AG20443 (cell line): ENCODE measurements around the gene SLC34A3.
A peak's percentile ranks its signal among the peaks of the same experiment; 100 is the strongest.
"Not testable (repeated sequence)": the region's sequence is repeated elsewhere in the genome, so short reads cannot be mapped to it uniquely, and the experiment has no call there.

ENCODE experiments used
- DNase-seq: peaks from one replicate; pipeline ENCODE4 v3.0.0; 2012; ENCODE audit warnings: low spot score, mixed read lengths

SLC34A3 gene

GRCh38 chr9:137241490-137242268, 11.0 kb downstream of the SLC34A3 start:
- DNase-seq, result peak; percentile 88

- no peak for DNase-seq
These were observed 11.8 kb downstream of the SLC34A3 start for GRCh38 chr9:137242269-137243203.

- not testable (repeated sequence) for DNase-seq
These were observed 12.5 kb downstream of the SLC34A3 start for GRCh38 chr9:137243266-137243625.

- no peak for DNase-seq
These were observed 13.2 kb downstream of the SLC34A3 start for GRCh38 chr9:137243626-137244485.

DNA sequence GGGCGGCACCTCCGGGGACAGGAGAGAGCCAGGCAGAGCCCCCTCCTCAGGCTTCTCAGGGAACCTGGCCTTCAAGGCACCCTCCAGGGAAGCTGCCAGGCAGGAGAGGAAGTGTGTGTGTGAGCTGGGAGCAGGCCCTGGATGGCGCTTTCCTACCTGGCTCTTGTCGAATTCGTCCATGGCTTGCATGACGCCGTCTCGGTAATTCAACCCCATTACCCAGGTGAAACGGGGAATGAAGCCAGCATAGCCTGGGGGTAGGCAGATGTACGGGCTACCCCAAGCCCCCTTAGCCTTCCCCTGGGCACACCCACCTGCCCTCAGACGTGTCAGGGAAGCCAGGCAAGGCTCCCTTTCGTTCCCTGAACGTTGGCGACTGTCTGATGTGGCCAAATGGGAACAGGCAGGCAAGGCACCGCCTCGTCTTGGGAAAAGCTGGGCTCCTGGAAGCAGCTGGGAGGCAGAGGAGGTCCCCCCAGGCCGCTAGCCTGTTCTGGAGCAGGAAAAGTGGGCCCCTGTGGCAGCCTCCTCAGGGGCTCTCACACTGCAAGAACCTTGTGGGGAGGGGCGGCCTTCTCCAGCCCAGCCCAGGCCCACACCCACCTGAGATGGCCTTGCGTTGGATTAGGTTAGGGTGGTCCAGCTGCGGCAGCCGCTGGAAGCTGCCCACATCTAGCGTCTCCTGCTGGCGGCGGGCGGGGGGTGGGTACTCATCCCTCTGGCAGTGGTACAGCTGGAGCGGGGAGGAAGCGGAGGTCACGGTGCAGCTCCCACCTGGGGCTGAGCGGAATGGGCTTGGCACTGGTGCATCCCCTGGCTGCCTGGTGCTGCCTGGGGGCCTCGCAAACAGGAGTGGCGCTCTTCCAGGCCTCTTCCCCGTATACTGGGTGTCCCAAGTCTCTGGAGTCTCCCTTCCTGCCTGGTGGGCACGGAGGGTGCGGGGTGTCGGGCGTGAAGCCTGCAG, 14.1 kb downstream of the SLC34A3 start:
- DNase-seq, result no peak

DNA sequence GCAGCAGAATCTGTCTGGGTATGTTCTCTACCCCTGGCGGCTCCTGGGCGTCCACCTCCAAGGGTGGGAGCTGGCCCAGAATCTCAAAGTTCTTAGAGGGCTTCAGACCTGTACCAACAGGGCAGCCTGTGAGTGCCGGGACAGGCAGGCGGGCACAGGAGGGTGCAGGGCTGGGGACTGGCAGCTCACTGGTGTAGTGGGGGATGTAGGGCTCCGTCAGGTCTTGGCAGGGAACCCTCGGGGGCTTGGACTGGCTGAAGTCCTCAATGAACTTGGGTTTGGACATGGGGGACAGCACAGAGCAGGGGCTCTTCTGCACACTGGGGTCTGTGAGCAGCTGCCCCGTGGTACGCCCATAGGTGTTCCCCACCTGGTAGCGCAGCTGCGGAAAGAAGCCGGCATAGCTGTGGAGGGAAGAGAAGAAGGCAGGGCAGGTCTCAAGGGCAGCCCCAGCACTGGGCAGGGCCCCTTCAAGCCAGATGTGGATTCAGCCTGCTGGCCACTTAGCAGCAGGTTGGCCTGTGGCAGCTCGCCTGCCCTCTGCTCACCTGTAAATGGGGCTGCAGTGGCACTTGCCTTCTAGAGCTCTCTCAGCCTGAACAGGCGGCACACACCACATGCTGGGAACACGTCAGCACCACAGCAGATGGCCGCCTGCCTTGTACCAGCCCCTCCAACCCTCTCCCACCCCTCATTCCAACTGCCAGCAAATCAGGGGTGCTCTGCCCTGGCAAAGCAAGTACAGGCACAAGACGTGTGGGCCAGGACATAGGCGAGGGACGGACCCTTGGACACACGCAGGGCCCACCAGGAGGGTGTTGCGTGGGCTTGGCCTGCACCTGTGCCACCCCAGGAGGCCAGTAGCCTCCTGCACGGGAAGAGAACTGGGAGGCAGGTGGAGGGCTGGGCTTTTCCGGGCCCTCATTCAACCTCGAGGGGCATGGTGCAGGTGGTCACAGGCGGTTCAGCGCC, 15.0 kb downstream of the SLC34A3 start:
- no peak for DNase-seq

DNA sequence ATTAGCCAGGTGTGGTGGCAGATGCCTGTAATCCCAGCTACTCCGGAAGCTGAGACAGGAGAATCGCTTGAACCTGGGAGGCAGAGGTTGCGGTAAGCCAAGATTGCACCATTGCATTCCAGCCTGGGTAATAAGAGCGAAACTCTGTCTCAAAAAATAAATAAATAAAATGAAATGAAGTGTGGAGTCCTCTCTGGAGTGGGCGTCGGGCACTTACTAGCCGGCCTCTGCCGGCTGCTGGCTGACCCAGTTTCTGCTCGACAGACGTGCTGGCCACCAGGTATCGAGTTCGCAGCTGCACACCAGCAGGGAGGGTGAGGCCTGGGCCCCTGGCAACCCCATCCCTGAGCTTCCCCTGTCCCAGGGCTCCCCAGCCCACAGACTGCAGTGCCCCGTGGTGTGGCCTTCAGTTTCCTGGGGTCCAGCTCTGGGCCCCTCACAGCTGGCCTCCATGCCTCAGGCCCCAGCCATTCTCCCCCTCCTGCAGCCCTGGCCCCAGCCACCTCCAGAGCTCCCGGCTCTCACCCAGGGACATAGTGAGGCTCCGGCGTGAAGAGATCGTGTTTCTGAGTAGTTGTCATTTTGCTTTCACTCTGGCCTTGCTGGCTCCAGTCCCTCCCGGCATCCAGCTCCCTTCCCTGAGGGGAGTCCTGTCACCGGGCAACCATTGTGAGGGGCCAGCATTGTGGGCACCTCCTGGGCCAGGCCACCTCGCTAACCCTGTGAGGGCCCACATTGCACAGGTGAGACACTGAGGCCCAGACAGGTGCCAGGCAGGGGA, 16.6 kb downstream of the SLC34A3 start:
- no peak for DNase-seq

DNA sequence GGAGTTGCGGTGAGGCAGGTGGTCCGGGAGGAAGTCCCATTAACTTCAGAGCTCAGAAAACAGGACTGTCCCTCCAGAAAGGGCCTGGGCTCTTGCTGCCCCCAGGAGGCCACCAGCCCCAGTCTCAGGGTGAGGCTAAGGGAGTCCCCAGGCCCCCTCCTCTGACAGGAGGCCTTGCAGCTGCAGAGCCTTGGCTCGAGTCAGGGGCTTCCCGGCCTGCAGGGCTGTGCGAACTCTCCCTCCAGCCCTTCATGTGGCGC, 17.1 kb downstream of the SLC34A3 start:
- no peak for DNase-seq

- DNase-seq, result no peak
These were observed 19.9 kb downstream of the SLC34A3 start for GRCh38 chr9:137250329-137251193.

DNA sequence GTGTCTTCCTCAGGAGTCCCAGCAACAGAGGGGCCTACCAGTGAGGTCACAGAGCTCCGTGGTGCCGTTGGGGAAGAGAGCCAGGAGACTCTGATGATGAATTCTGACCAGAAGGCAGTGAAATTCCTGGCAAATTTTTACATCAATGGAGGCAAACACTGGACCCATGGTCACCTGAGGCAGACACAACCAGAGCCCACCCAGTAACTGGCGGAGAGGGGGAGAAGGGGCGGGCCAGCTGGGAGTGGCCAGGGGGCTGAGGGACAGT, 20.4 kb downstream of the SLC34A3 start, which contains the start of gene STPG3:
Gene STPG3, plus strand, starts transcription at position 93 of the 268 bp plus-strand sequence. Its CDS starts 1 bp downstream, at position 94.
- DNase-seq, result no peak

GRCh38 chr9:137251490-137252268, 21.0 kb downstream of the SLC34A3 start:
- DNase-seq, result no peak

- no peak for DNase-seq
These were observed 22.1 kb downstream of the SLC34A3 start for GRCh38 chr9:137252555-137253506.

GRCh38 chr9:137253717-137254623, 23.3 kb downstream of the SLC34A3 start:
- DNase-seq, result no peak

GRCh38 chr9:137254624-137255447, 24.1 kb downstream of the SLC34A3 start, which contains the start of gene NELFB:
NELFB (plus strand) TSS chr9:137255327.
- DNase-seq, result peak; percentile 100
